HepG2 (cell line): ENCODE measurements around the gene SCYL1. TPM values are rescaled to one million over a fixed set of nuclear protein-coding genes. Genes with fewer than 3 reads are reported as not detected.

Source experiments
- FOXK1 ChIP-seq: sonication (generic); formaldehyde crosslinking; IDR thresholded peaks from 2 replicates; pipeline ENCODE4 v1.4.0; 2020; ENCODE audit warnings: low read depth, missing genetic modification reagents, borderline replicate concordance
- MTA1 ChIP-seq: sonication (generic); formaldehyde crosslinking; IDR thresholded peaks from 2 replicates; pipeline ENCODE4 v1.4.0; 2020; ENCODE audit warnings: missing genetic modification reagents, mild to moderate bottlenecking, borderline replicate concordance
- PPARG ChIP-seq: conservative IDR thresholded peaks from 2 replicates; pipeline ENCODE4 v1.6.1; 2016; ENCODE audit warnings: missing biosample characterization, missing genetic modification reagents
- SAP130 ChIP-seq: IDR thresholded peaks from 2 replicates; pipeline ENCODE4 v1.6.1; 2016; ENCODE audit warnings: low read depth
- ZMYM2 ChIP-seq: sonication (generic); formaldehyde crosslinking; IDR thresholded peaks from 2 replicates; pipeline ENCODE4 v1.8.0; 2022; ENCODE audit warnings: mild to moderate bottlenecking, missing genetic modification reagents
- polyA plus RNA-seq, 8 experiments: library from polyadenylated mRNA; depleted of rRNA in 3 of 8; stranded (reverse) in 7 of 8; unstranded in 1 of 8; fragments of >200 nt; fragmentation: Illumina TruSeq in 4 of 8; extraction: Trizol in 4 of 8; gene quantifications; 2 replicates each; pipeline versions ENCODE4 v1.2.1 to v1.2.3, GENCODE V29; 2011 to 2016; ENCODE audit warnings: low read depth in 4 of 8, missing spikeins in 1 of 8, mixed read lengths in 1 of 8; ENCODE audit not compliant: insufficient read depth in 1 of 8
- total RNA-seq, 5 experiments: library from RNA; depleted of rRNA; stranded (reverse); fragments of >200 nt; fragmentation: Illumina TruSeq; extraction: Trizol; gene quantifications; 2 replicates each; pipeline ENCODE4 v1.2.3, GENCODE V29; 2016; ENCODE audit warnings: low read depth in 1 of 5
- TF ChIP-seq, protein P1 (sequence below), 2 experiments: sonication (generic) in 1 of 2; formaldehyde crosslinking in 1 of 2; IDR thresholded peaks; 2 replicates each; pipeline versions ENCODE4 v1.4.0 to v1.6.1; 2016 to 2020; ENCODE audit warnings: borderline replicate concordance in 1 of 2, low read depth in 1 of 2, mild to moderate bottlenecking in 1 of 2, missing genetic modification reagents in 1 of 2
- TF ChIP-seq, protein P2 (sequence below): sonication (generic); formaldehyde crosslinking; IDR thresholded peaks from 2 replicates; pipeline ENCODE4 v1.8.0; 2023; ENCODE audit warnings: mild to moderate bottlenecking, missing genetic modification reagents
- TF ChIP-seq, protein P3 (sequence below): sonication (generic); formaldehyde crosslinking; conservative IDR thresholded peaks from 2 replicates; pipeline ENCODE4 v1.4.0; 2020; ENCODE audit warnings: mild to moderate bottlenecking, missing genetic modification reagents, moderate library complexity

Gene SCYL1
- total and polyA plus RNA-seq, 2 of the 13 experiments (the other 11 are each of a cell fraction or from before 2014, with no cell fraction given): 65.9 to 103 TPM

- TF ChIP-seq, protein P1, sequence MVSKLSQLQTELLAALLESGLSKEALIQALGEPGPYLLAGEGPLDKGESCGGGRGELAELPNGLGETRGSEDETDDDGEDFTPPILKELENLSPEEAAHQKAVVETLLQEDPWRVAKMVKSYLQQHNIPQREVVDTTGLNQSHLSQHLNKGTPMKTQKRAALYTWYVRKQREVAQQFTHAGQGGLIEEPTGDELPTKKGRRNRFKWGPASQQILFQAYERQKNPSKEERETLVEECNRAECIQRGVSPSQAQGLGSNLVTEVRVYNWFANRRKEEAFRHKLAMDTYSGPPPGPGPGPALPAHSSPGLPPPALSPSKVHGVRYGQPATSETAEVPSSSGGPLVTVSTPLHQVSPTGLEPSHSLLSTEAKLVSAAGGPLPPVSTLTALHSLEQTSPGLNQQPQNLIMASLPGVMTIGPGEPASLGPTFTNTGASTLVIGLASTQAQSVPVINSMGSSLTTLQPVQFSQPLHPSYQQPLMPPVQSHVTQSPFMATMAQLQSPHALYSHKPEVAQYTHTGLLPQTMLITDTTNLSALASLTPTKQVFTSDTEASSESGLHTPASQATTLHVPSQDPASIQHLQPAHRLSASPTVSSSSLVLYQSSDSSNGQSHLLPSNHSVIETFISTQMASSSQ (IDR thresholded peaks at IDR 0.05; ENCODE audit: low read depth): no peak
- TF ChIP-seq, protein P1 (CRISPR knock-in tag; IDR thresholded peaks at IDR 0.05; ENCODE audit: borderline replicate concordance): 0 out of 2 replicates have a peak, but pooled peaks have one; percentile 70
- TF ChIP-seq, protein P2, sequence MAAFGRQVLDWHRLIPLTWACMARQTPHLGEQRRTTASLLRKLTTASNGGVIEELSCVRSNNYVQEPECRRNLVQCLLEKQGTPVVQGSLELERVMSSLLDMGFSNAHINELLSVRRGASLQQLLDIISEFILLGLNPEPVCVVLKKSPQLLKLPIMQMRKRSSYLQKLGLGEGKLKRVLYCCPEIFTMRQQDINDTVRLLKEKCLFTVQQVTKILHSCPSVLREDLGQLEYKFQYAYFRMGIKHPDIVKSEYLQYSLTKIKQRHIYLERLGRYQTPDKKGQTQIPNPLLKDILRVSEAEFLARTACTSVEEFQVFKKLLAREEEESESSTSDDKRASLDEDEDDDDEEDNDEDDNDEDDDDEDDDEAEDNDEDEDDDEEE (CRISPR knock-in tag): no peak
- peak; percentile 82 for TF ChIP-seq MTA1 (CRISPR knock-in tag)
- TF ChIP-seq FOXK1 (CRISPR knock-in tag): peak; percentile 59; the same call in 1 of the 2 replicates
- TF ChIP-seq ZMYM2 (CRISPR knock-in tag): peak; percentile 93
- TF ChIP-seq, protein P3, sequence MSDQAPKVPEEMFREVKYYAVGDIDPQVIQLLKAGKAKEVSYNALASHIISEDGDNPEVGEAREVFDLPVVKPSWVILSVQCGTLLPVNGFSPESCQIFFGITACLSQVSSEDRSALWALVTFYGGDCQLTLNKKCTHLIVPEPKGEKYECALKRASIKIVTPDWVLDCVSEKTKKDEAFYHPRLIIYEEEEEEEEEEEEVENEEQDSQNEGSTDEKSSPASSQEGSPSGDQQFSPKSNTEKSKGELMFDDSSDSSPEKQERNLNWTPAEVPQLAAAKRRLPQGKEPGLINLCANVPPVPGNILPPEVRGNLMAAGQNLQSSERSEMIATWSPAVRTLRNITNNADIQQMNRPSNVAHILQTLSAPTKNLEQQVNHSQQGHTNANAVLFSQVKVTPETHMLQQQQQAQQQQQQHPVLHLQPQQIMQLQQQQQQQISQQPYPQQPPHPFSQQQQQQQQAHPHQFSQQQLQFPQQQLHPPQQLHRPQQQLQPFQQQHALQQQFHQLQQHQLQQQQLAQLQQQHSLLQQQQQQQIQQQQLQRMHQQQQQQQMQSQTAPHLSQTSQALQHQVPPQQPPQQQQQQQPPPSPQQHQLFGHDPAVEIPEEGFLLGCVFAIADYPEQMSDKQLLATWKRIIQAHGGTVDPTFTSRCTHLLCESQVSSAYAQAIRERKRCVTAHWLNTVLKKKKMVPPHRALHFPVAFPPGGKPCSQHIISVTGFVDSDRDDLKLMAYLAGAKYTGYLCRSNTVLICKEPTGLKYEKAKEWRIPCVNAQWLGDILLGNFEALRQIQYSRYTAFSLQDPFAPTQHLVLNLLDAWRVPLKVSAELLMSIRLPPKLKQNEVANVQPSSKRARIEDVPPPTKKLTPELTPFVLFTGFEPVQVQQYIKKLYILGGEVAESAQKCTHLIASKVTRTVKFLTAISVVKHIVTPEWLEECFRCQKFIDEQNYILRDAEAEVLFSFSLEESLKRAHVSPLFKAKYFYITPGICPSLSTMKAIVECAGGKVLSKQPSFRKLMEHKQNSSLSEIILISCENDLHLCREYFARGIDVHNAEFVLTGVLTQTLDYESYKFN: peak; percentile 86
- peak; percentile 42 for TF ChIP-seq SAP130
- 0 out of 2 replicates have a peak, but pooled peaks have one; percentile 49 for TF ChIP-seq PPARG (CRISPR knock-in tag)
These were observed 4.7 kb downstream of the SCYL1 start (continued) for GRCh38 chr11:65529475-65530156.
